Keratinocyte (primary cell): ENCODE measurements around the gene PDS5A. TPM values are rescaled to one million over a fixed set of nuclear protein-coding genes. Genes with fewer than 3 reads are reported as not detected.
"Not testable (repeated sequence)": the region's sequence is repeated elsewhere in the genome, so short reads cannot be mapped to it uniquely, and the experiment has no call there.

Experiments
- DNase-seq: peaks from one replicate; pipeline ENCODE4 v3.0.0-alpha.2; 2011; ENCODE audit warnings: low read depth, missing footprints, low spot score
- FAIRE-seq: peaks from 2 replicates; lab custom pipeline; 2011; peaks lifted over from hg19 to GRCh38; lab: Jason Lieb, UNC
- H2AFZ ChIP-seq: 2 replicates; pipeline ENCODE4 v1.6.0; 2012; ENCODE audit warnings: low read length, control low read depth, inconsistent platforms; ENCODE audit not compliant: control insufficient read depth
- H3K27ac ChIP-seq: 2 replicates; pipeline ENCODE4 v1.5.1; 2011; ENCODE audit warnings: low read length; ENCODE audit not compliant: control insufficient read depth, insufficient read depth
- H3K27me3 ChIP-seq: 3 replicates; pipeline ENCODE4 v1.6.0; 2011; ENCODE audit warnings: low read length; ENCODE audit not compliant: control insufficient read depth, insufficient read depth; ENCODE audit errors: extremely low read depth
- H3K36me3 ChIP-seq, 2 experiments: 2 replicates in 1 of 2; 3 replicates in 1 of 2; pipeline ENCODE4 v1.5.1; 2011; ENCODE audit warnings: low read length in 2 of 2, mild to moderate bottlenecking in 1 of 2; ENCODE audit not compliant: control insufficient read depth in 2 of 2, insufficient read depth in 2 of 2; ENCODE audit errors: extremely low read depth in 1 of 2
- H3K4me1 ChIP-seq: 3 replicates; pipeline ENCODE4 v1.5.1; 2011; ENCODE audit warnings: low read length; ENCODE audit not compliant: control insufficient read depth, insufficient read depth; ENCODE audit errors: extremely low read depth
- H3K4me2 ChIP-seq: 3 replicates; pipeline ENCODE4 v1.6.0; 2011; ENCODE audit warnings: low read depth, low read length; ENCODE audit not compliant: control insufficient read depth, insufficient read depth; ENCODE audit errors: extremely low read depth
- H3K4me3 ChIP-seq, 3 experiments: fragments of 200-600 bp in 1 of 3; sonication (generic) in 1 of 3; 2 replicates in 2 of 3; 3 replicates in 1 of 3; pipeline ENCODE4 v1.5.1; 2011 to 2016; ENCODE audit warnings: low read length in 3 of 3, mild to moderate bottlenecking in 3 of 3, control low read depth in 2 of 3, inconsistent platforms in 1 of 3, low read depth in 1 of 3, mixed read lengths in 1 of 3, mixed run types in 1 of 3, moderate library complexity in 1 of 3; ENCODE audit not compliant: control insufficient read depth in 2 of 3, insufficient read depth in 2 of 3; ENCODE audit errors: extremely low read depth in 1 of 3
- H3K79me2 ChIP-seq: 2 replicates; pipeline ENCODE4 v1.6.0; 2012; ENCODE audit warnings: low read length; ENCODE audit not compliant: control insufficient read depth, insufficient read depth
- H3K9ac ChIP-seq: 3 replicates; pipeline ENCODE4 v1.6.0; 2011; ENCODE audit warnings: low read length; ENCODE audit not compliant: control insufficient read depth, insufficient read depth; ENCODE audit errors: extremely low read depth
- H3K9me1 ChIP-seq: 3 replicates; pipeline ENCODE4 v1.6.0; 2011; ENCODE audit warnings: low read length; ENCODE audit not compliant: control insufficient read depth, insufficient read depth; ENCODE audit errors: extremely low read depth
- H3K9me3 ChIP-seq: 2 replicates; pipeline ENCODE4 v1.5.1; 2012; ENCODE audit warnings: low read depth, low read length; ENCODE audit not compliant: control insufficient read depth
- H4K20me1 ChIP-seq: 3 replicates; pipeline ENCODE4 v1.6.0; 2011; ENCODE audit warnings: low read length; ENCODE audit not compliant: control insufficient read depth, insufficient read depth; ENCODE audit errors: extremely low read depth
- EZH2 ChIP-seq: IDR thresholded peaks from one replicate; pipeline ENCODE4 v1.6.1; 2012; ENCODE audit warnings: inconsistent platforms, mild to moderate bottlenecking, low read length, moderate library complexity
- dilution Hi-C: fragments of 300-500 bp; cut with MboI; formaldehyde crosslinking; loops from one replicate; pipeline ENCODE4 v1.7.0; 2020; ENCODE audit warnings: low sequenced_read_pairs; ENCODE audit not compliant: extremely low pct_ligation_motif_present
- polyA minus RNA-seq, 3 experiments: library from RNA; depleted of rRNA, polyadenylated mRNA; stranded (reverse); fragments of >200 nt; gene quantifications; 1 replicate in 1 of 3; 2 replicates in 1 of 3; 3 replicates in 1 of 3; pipeline ENCODE4 v1.2.3, GENCODE V29; 2011
- polyA plus RNA-seq, 5 experiments: library from polyadenylated mRNA; depleted of rRNA in 3 of 5; stranded (reverse) in 3 of 5; stranded (forward) in 1 of 5; unstranded in 1 of 5; fragments of >200 nt; gene quantifications; 1 replicate in 1 of 5; 2 replicates in 3 of 5; 3 replicates in 1 of 5; pipeline versions ENCODE4 v1.2.1 to v1.2.3, GENCODE V29; 2011 to 2012; ENCODE audit warnings: missing spikeins in 2 of 5, low read depth in 1 of 5, low replicate concordance in 1 of 5
- TF ChIP-seq, protein P1 (sequence below), 3 experiments: IDR thresholded peaks in 1 of 3; conservative IDR thresholded peaks in 1 of 3; optimal IDR thresholded peaks in 1 of 3; 2 replicates in 2 of 3; 3 replicates in 1 of 3; pipeline versions ENCODE3 to v1.5.1; 2011; ENCODE audit warnings: low read length in 3 of 3, mild to moderate bottlenecking in 3 of 3, moderate library complexity in 2 of 3, control low read depth in 1 of 3, inconsistent platforms in 1 of 3; ENCODE audit not compliant: insufficient read depth in 2 of 3; ENCODE audit errors: extremely low read depth in 1 of 3

Gene PDS5A, protein sequence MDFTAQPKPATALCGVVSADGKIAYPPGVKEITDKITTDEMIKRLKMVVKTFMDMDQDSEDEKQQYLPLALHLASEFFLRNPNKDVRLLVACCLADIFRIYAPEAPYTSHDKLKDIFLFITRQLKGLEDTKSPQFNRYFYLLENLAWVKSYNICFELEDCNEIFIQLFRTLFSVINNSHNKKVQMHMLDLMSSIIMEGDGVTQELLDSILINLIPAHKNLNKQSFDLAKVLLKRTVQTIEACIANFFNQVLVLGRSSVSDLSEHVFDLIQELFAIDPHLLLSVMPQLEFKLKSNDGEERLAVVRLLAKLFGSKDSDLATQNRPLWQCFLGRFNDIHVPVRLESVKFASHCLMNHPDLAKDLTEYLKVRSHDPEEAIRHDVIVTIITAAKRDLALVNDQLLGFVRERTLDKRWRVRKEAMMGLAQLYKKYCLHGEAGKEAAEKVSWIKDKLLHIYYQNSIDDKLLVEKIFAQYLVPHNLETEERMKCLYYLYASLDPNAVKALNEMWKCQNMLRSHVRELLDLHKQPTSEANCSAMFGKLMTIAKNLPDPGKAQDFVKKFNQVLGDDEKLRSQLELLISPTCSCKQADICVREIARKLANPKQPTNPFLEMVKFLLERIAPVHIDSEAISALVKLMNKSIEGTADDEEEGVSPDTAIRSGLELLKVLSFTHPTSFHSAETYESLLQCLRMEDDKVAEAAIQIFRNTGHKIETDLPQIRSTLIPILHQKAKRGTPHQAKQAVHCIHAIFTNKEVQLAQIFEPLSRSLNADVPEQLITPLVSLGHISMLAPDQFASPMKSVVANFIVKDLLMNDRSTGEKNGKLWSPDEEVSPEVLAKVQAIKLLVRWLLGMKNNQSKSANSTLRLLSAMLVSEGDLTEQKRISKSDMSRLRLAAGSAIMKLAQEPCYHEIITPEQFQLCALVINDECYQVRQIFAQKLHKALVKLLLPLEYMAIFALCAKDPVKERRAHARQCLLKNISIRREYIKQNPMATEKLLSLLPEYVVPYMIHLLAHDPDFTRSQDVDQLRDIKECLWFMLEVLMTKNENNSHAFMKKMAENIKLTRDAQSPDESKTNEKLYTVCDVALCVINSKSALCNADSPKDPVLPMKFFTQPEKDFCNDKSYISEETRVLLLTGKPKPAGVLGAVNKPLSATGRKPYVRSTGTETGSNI (N-terminal part only)
- polyA plus RNA-seq (38.5 to 56.0 TPM (median 40.4 TPM) in 3 replicates), polyA minus RNA-seq (62.2 to 131 TPM (median 69.0 TPM) in 3 replicates)
- 51.3 TPM for polyA plus RNA-seq (2011; ENCODE audit: low read depth)
- polyA plus RNA-seq (2011; cell fraction: cytosol; rRNA removed): 29.3 and 56.9 TPM in 2 replicates
- polyA plus RNA-seq (2011; cell fraction: nucleus; rRNA removed): 37.8 and 45.1 TPM in 2 replicates
- 28.4 and 37.0 TPM in 2 replicates for polyA plus RNA-seq (2012; ENCODE audit: low replicate concordance)
- polyA minus RNA-seq (2011; cell fraction: cytosol; rRNA and poly(A)+ RNA removed): 109 TPM
- polyA minus RNA-seq (2011; cell fraction: nucleus; rRNA and poly(A)+ RNA removed): 92.6 and 151 TPM in 2 replicates

- Histone ChIP-seq H3K4me1 (peaks cover 16% of the 10 kb centered on the region), H3K9me3 (no peaks in the 10 kb centered on the region), H4K20me1 (peaks cover 8% of the 10 kb centered on the region), H3K4me2 (peak within 1 kb of the TSS; percentile 78), H3K79me2 (peaks cover 44% of the 10 kb centered on the region), H3K4me3 (peak within 1 kb of the TSS; percentile 77 to 91 (median 90)), H3K27me3 (no peaks in the 10 kb centered on the region), H3K27ac (peak within 1 kb of the TSS; percentile 85), H2AFZ (peak within 1 kb of the TSS; percentile 99), H3K36me3 (peaks cover 5 to 9% of the 10 kb centered on the region in 2 experiments), H3K9ac (peak within 1 kb of the TSS; percentile 93), H3K9me1 (no peaks in the 10 kb centered on the region)
- no peak for FAIRE-seq
- dilution Hi-C loops: no loop called here
- DNase-seq: no peak
- TF ChIP-seq, protein P1, sequence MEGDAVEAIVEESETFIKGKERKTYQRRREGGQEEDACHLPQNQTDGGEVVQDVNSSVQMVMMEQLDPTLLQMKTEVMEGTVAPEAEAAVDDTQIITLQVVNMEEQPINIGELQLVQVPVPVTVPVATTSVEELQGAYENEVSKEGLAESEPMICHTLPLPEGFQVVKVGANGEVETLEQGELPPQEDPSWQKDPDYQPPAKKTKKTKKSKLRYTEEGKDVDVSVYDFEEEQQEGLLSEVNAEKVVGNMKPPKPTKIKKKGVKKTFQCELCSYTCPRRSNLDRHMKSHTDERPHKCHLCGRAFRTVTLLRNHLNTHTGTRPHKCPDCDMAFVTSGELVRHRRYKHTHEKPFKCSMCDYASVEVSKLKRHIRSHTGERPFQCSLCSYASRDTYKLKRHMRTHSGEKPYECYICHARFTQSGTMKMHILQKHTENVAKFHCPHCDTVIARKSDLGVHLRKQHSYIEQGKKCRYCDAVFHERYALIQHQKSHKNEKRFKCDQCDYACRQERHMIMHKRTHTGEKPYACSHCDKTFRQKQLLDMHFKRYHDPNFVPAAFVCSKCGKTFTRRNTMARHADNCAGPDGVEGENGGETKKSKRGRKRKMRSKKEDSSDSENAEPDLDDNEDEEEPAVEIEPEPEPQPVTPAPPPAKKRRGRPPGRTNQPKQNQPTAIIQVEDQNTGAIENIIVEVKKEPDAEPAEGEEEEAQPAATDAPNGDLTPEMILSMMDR (optimal IDR thresholded peaks at IDR 0.05 in 1 of 3, IDR thresholded peaks at IDR 0.05 in 1 of 3, conservative IDR thresholded peaks at IDR 0.05 in 1 of 3; ENCODE audit: extremely low read depth in 1 of 3, insufficient read depth in 2 of 3, low read length in 3 of 3): peak; percentile 71 to 92 (median 73)
- no peak for TF ChIP-seq EZH2
Measured at GRCh38 chr4:39977489-39978377, at the start of gene PDS5A. Gene PDS5A, minus strand, starts transcription at chr4:39977911. Its CDS starts 1,334 bp downstream, at chr4:39976577.

GRCh38 chr4:40024049-40024448 lies 46.3 kb upstream of the PDS5A start:
- DNase-seq, H3K27ac ChIP-seq, H3K4me1 ChIP-seq, H3K9me3 ChIP-seq, H3K9ac ChIP-seq, H3K27me3 ChIP-seq, FAIRE-seq, H3K36me3 ChIP-seq, H3K79me2 ChIP-seq, H2AFZ ChIP-seq, H3K9me1 ChIP-seq, H4K20me1 ChIP-seq, H3K4me2 ChIP-seq, dilution Hi-C loops, H3K4me3 ChIP-seq: not testable (repeated sequence)

DNA sequence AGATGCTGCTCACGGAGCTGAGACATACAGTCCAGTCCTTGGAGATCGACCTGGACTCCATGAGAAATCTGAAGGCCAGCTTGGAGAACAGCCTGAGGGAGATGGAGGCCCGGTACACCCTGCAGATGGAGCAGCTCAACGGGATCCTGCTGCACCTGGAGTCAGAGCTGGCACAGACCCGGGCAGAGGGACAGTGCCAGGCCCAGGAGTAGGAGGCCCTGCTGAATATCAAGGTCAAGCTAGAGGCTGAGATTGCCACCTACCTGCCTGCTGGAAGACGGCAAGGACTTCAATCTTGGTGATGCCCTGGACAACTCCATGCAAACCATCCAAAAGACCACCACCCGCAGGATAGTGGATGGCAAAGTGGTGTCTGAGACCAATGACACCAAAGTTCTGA lies 43.4 kb upstream of the PDS5A start:
- H3K27me3 ChIP-seq, DNase-seq, H2AFZ ChIP-seq, H3K9me3 ChIP-seq, FAIRE-seq, H3K4me1 ChIP-seq, dilution Hi-C loops, H3K4me3 ChIP-seq, H3K36me3 ChIP-seq, H3K4me2 ChIP-seq, H3K79me2 ChIP-seq, H3K27ac ChIP-seq, H3K9ac ChIP-seq, H3K9me1 ChIP-seq, H4K20me1 ChIP-seq: not testable (repeated sequence)
